T-helper 1 cell treated with Interleukin-12 subunit alpha and Interleukin-12 subunit beta and Interleukin-4 antibody, amounts not matched to agents 30 μg/mL and 1 μg/mL, for 36 hours (primary cell): ENCODE measurements around the gene ERFL.

ENCODE experiments used
- H3K27ac Mint-ChIP-seq: one replicate; pipeline ENCODE4 v1.8.0; 2021; ENCODE audit warnings: mild to moderate bottlenecking, mixed read lengths
- H3K27me3 Mint-ChIP-seq: one replicate; pipeline ENCODE4 v1.8.0; 2021; ENCODE audit warnings: low read depth, mixed read lengths
- H3K36me3 Mint-ChIP-seq: one replicate; pipeline ENCODE4 v1.8.0; 2021; ENCODE audit warnings: low read depth, mixed read lengths
- H3K4me1 Mint-ChIP-seq: one replicate; pipeline ENCODE4 v1.8.0; 2021; ENCODE audit warnings: low read depth, mixed read lengths
- H3K4me3 Mint-ChIP-seq: one replicate; pipeline ENCODE4 v1.8.0; 2021; ENCODE audit warnings: mild to moderate bottlenecking, moderate library complexity, mixed read lengths
- H3K9me3 Mint-ChIP-seq: one replicate; pipeline ENCODE4 v1.8.0; 2021; ENCODE audit warnings: mixed read lengths

The ERFL gene

GRCh38 chr19:41893899-41894298 is 34.4 kb downstream of the ERFL start:
- H3K4me1 Mint-ChIP-seq, result peaks cover 38% of the 10 kb centered on the region
- H3K9me3 Mint-ChIP-seq, result no peaks in the 10 kb centered on the region
- no peaks in the 10 kb centered on the region for H3K27me3 Mint-ChIP-seq
- H3K36me3 Mint-ChIP-seq, result peaks cover 43% of the 10 kb centered on the region
- H3K27ac Mint-ChIP-seq, result peak overlapping the region; percentile 85
- no peak overlapping the region for H3K4me3 Mint-ChIP-seq

GRCh38 chr19:41892173-41892902 is 35.9 kb downstream of the ERFL start:
- Mint-ChIP-seq H3K36me3 (peaks cover 42% of the 10 kb centered on the region), H3K27me3 (no peaks in the 10 kb centered on the region), H3K4me3 (no peak overlapping the region), H3K4me1 (peaks cover 42% of the 10 kb centered on the region), H3K27ac (no peak overlapping the region), H3K9me3 (no peaks in the 10 kb centered on the region)

- Mint-ChIP-seq H3K4me1 (peaks cover 51% of the 10 kb centered on the region), H3K27ac (no peak overlapping the region), H3K27me3 (no peaks in the 10 kb centered on the region), H3K9me3 (no peaks in the 10 kb centered on the region), H3K4me3 (no peak overlapping the region), H3K36me3 (peaks cover 51% of the 10 kb centered on the region)
Observed at GRCh38 chr19:41890936-41891335, 37.3 kb downstream of the ERFL start.

GRCh38 chr19:41889896-41890295 is 38.4 kb downstream of the ERFL start:
- H3K4me3 Mint-ChIP-seq, result no peak overlapping the region
- peaks cover 53% of the 10 kb centered on the region for H3K4me1 Mint-ChIP-seq
- no peaks in the 10 kb centered on the region for H3K27me3 Mint-ChIP-seq
- H3K27ac Mint-ChIP-seq, result peak overlapping the region; percentile 80
- no peaks in the 10 kb centered on the region for H3K9me3 Mint-ChIP-seq
- H3K36me3 Mint-ChIP-seq, result peaks cover 54% of the 10 kb centered on the region

- peaks cover 52% of the 10 kb centered on the region for H3K4me1 Mint-ChIP-seq
- H3K27ac Mint-ChIP-seq, result peak overlapping the region; percentile 97
- no peaks in the 10 kb centered on the region for H3K27me3 Mint-ChIP-seq
- H3K4me3 Mint-ChIP-seq, result peak overlapping the region; percentile 94
- peaks cover 60% of the 10 kb centered on the region for H3K36me3 Mint-ChIP-seq
- no peaks in the 10 kb centered on the region for H3K9me3 Mint-ChIP-seq
Observed at GRCh38 chr19:41888926-41889325, 39.3 kb downstream of the ERFL start.

GRCh38 chr19:41887711-41888382 is 40.4 kb downstream of the ERFL start:
- peaks cover 50% of the 10 kb centered on the region for H3K4me1 Mint-ChIP-seq
- H3K27me3 Mint-ChIP-seq, result no peaks in the 10 kb centered on the region
- peak overlapping the region; percentile 97 for H3K27ac Mint-ChIP-seq
- H3K4me3 Mint-ChIP-seq, result peak overlapping the region; percentile 94
- peaks cover 60% of the 10 kb centered on the region for H3K36me3 Mint-ChIP-seq
- no peaks in the 10 kb centered on the region for H3K9me3 Mint-ChIP-seq

- peak overlapping the region; percentile 97 for H3K27ac Mint-ChIP-seq
- no peaks in the 10 kb centered on the region for H3K27me3 Mint-ChIP-seq
- peaks cover 65% of the 10 kb centered on the region for H3K36me3 Mint-ChIP-seq
- peaks cover 55% of the 10 kb centered on the region for H3K4me1 Mint-ChIP-seq
- peak overlapping the region; percentile 94 for H3K4me3 Mint-ChIP-seq
- H3K9me3 Mint-ChIP-seq, result no peaks in the 10 kb centered on the region
Observed at GRCh38 chr19:41886761-41887710, 41.2 kb downstream of the ERFL start.

GRCh38 chr19:41883821-41884733 is 44.2 kb downstream of the ERFL start:
- H3K27ac Mint-ChIP-seq, result peak overlapping the region; percentile 90
- H3K27me3 Mint-ChIP-seq, result no peaks in the 10 kb centered on the region
- H3K4me3 Mint-ChIP-seq, result peak overlapping the region; percentile 94
- H3K9me3 Mint-ChIP-seq, result no peaks in the 10 kb centered on the region
- peaks cover 51% of the 10 kb centered on the region for H3K36me3 Mint-ChIP-seq
- peaks cover 54% of the 10 kb centered on the region for H3K4me1 Mint-ChIP-seq

GRCh38 chr19:41883463-41883820 is 44.8 kb downstream of the ERFL start:
- peaks cover 49% of the 10 kb centered on the region for H3K4me1 Mint-ChIP-seq
- peaks cover 46% of the 10 kb centered on the region for H3K36me3 Mint-ChIP-seq
- H3K9me3 Mint-ChIP-seq, result no peaks in the 10 kb centered on the region
- peak overlapping the region; percentile 90 for H3K27ac Mint-ChIP-seq
- H3K4me3 Mint-ChIP-seq, result peak overlapping the region; percentile 94
- no peaks in the 10 kb centered on the region for H3K27me3 Mint-ChIP-seq

GRCh38 chr19:41882568-41883462 is 45.4 kb downstream of the ERFL start, which contains the start of gene ARHGEF1:
ARHGEF1 (plus strand) TSS chr19:41883184; CDS start chr19:41888083, 4,899 bp downstream.
- no peaks in the 10 kb centered on the region for H3K9me3 Mint-ChIP-seq
- H3K4me1 Mint-ChIP-seq, result peaks cover 49% of the 10 kb centered on the region
- peak within 1 kb of the TSS; percentile 95 for H3K4me3 Mint-ChIP-seq
- no peaks in the 10 kb centered on the region for H3K27me3 Mint-ChIP-seq
- peak within 1 kb of the TSS; percentile 95 for H3K27ac Mint-ChIP-seq
- H3K36me3 Mint-ChIP-seq, result peaks cover 40% of the 10 kb centered on the region

GRCh38 chr19:41880329-41880708 is 47.9 kb downstream of the ERFL start:
- Mint-ChIP-seq H3K4me3 (no peak overlapping the region), H3K27ac (peak overlapping the region; percentile 77), H3K4me1 (peaks cover 46% of the 10 kb centered on the region), H3K27me3 (no peaks in the 10 kb centered on the region), H3K36me3 (peaks cover 20% of the 10 kb centered on the region), H3K9me3 (no peaks in the 10 kb centered on the region)

- Mint-ChIP-seq H3K9me3 (no peaks in the 10 kb centered on the region), H3K4me1 (peaks cover 44% of the 10 kb centered on the region), H3K27me3 (no peaks in the 10 kb centered on the region), H3K27ac (peak overlapping the region; percentile 77), H3K4me3 (no peak overlapping the region), H3K36me3 (peaks cover 16% of the 10 kb centered on the region)
Observed at GRCh38 chr19:41879670-41880328, 48.5 kb downstream of the ERFL start.
